Kidney epithelial cell (primary cell): Measurements from ENCODE around the gene WDR46. TPM values are rescaled to one million over a fixed set of nuclear protein-coding genes. Genes with fewer than 3 reads are reported as not detected.
A peak's percentile ranks its signal among the peaks of the same experiment; 100 is the strongest.
"Not testable (repeated sequence)": the region's sequence is repeated elsewhere in the genome, so short reads cannot be mapped to it uniquely, and the experiment has no call there.

ENCODE experiments used
- DNase-seq: peaks from one replicate; pipeline ENCODE4 v3.0.0-alpha.2; 2010; ENCODE audit warnings: low read depth
- H3K27me3 ChIP-seq: 2 replicates; pipeline ENCODE4 v1.6.0; 2011; ENCODE audit warnings: low read length; ENCODE audit not compliant: control insufficient read depth, insufficient read depth
- H3K36me3 ChIP-seq: 2 replicates; pipeline ENCODE4 v1.5.1; 2011; ENCODE audit warnings: low read length; ENCODE audit not compliant: control insufficient read depth, insufficient read depth
- H3K4me3 ChIP-seq: 2 replicates; pipeline ENCODE4 v1.5.1; 2011; ENCODE audit warnings: low read depth, mild to moderate bottlenecking, control low read depth, low read length
- total RNA-seq: library from RNA; depleted of rRNA; stranded (reverse); fragments of >200 nt; gene quantifications from 2 replicates; pipeline ENCODE4 v1.2.3, GENCODE V29; 2015
- TF ChIP-seq, protein P1 (sequence below): IDR thresholded peaks from 2 replicates; pipeline ENCODE4 v1.5.1; 2011; ENCODE audit warnings: mild to moderate bottlenecking, moderate library complexity, low read length, control low read depth, inconsistent platforms; ENCODE audit not compliant: insufficient read depth, poor library complexity, severe bottlenecking

The WDR46 gene
- total RNA-seq, 1 donor from 2014 or later, result 53.2 TPM

DNA sequence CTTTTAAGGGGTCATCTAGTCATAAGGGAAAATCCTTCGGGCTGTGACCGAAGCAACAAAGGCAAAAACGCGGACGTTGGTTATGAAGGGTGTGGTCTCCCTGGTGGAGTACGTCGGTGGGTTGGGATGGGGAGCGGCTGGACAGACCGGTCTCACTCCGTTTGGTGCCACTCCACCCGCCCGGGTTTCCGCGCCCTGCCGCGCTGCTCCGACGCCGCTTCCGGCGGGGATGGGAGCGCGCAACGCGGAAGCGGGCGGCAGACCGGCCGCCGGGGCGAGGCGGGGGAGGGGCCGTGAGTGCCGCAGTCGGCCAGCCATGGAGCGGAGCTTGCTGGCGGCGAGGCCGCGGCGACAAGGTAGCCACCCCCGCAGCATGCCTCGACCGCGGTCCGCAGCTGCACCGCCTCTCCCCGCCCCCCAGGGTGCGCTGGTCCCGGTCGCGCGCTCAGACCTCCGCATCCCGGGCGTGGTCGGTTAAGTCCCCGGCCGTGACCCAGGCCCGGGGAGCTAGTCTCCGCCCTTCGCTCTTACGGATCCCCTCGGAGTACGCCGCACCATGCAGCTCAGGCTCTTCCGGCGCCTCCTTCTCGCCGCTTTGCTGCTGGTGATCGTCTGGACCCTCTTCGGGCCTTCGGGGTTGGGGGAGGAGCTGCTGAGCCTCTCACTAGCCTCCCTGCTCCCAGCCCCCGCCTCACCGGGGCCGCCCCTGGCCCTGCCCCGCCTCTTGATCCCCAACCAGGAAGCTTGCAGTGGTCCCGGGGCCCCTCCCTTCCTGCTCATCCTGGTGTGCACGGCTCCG is 12.0 kb downstream of the WDR46 start, which contains the start of gene B3GALT4:
B3GALT4 (plus strand) TSS at position 260 of the 799 bp plus-strand sequence; CDS start at position 557, 297 bp downstream.
- Histone ChIP-seq H3K36me3 (peaks cover 6% of the 10 kb centered on the region), H3K4me3 (peak within 1 kb of the TSS; percentile 39), H3K27me3 (no peaks in the 10 kb centered on the region)
- no peak for DNase-seq
- TF ChIP-seq, protein P1, sequence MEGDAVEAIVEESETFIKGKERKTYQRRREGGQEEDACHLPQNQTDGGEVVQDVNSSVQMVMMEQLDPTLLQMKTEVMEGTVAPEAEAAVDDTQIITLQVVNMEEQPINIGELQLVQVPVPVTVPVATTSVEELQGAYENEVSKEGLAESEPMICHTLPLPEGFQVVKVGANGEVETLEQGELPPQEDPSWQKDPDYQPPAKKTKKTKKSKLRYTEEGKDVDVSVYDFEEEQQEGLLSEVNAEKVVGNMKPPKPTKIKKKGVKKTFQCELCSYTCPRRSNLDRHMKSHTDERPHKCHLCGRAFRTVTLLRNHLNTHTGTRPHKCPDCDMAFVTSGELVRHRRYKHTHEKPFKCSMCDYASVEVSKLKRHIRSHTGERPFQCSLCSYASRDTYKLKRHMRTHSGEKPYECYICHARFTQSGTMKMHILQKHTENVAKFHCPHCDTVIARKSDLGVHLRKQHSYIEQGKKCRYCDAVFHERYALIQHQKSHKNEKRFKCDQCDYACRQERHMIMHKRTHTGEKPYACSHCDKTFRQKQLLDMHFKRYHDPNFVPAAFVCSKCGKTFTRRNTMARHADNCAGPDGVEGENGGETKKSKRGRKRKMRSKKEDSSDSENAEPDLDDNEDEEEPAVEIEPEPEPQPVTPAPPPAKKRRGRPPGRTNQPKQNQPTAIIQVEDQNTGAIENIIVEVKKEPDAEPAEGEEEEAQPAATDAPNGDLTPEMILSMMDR, result peak; percentile 33

GRCh38 chr6:33276581-33276863 is 12.5 kb downstream of the WDR46 start:
- TF ChIP-seq, protein P1, result no peak
- no peaks in the 10 kb centered on the region for H3K27me3 ChIP-seq
- no peak for DNase-seq
- peak overlapping the region; percentile 39 for H3K4me3 ChIP-seq
- peaks cover 6% of the 10 kb centered on the region for H3K36me3 ChIP-seq

GRCh38 chr6:33275795-33276580 is 13.1 kb downstream of the WDR46 start:
- not testable (repeated sequence) for H3K4me3 ChIP-seq, H3K36me3 ChIP-seq, DNase-seq, H3K27me3 ChIP-seq

GRCh38 chr6:33273924-33274902 is 14.8 kb downstream of the WDR46 start:
- Histone ChIP-seq H3K27me3 (no peaks in the 10 kb centered on the region), H3K36me3 (peaks cover 3% of the 10 kb centered on the region)
- TF ChIP-seq, protein P1, result no peak

DNA sequence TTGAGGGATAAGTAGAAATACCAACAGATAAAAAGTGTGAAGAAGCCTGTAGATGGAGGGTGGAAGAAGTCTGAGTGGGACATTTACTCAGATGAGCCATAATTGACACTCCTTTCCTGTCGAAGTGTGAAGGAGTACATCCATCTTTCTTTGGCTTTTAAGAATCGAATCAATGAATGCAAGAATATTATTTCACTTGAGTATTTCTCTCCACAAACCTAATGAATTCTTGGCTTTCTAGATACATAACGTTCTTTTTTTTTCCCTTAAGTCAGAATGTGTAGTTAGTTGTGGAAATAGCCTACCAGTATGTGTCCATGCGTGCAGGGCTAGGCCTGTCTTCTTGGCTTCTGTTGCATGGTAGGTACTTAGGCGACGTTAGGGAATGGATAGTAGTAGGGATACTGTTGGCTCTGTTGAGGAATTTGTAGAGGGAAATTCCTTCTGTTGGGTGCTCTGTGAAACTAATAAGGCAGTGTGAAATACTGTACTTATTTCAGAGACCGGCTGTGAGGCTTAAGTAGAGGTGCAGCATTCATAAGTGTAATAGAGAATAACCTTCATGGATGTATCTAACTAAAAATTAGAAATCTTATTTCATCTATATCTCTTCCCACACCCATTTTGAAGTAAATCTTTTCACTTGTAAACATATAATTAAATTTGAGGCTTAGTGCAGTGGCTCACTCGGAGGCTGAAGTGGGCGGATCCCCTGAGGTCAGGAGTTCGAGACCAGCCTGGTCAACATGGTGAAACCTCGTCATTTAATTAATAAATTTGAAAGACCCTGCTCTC is 15.7 kb downstream of the WDR46 start:
- Histone ChIP-seq H3K27me3 (no peaks in the 10 kb centered on the region), H3K4me3 (peak overlapping the region; percentile 69), H3K36me3 (peaks cover 3% of the 10 kb centered on the region)
- no peak for DNase-seq
- TF ChIP-seq, protein P1, result no peak

More at GRCh38 chr6:33273924-33274902, 14.8 kb downstream of the WDR46 start:
- no peak for DNase-seq
- H3K4me3 ChIP-seq, result peak overlapping the region; percentile 6
